ENCODE data around the gene DNM1L.

Gene DNM1L

GRCh38 chr12:32679091-32679919 is at the start of gene DNM1L:
Gene DNM1L, plus strand, starts transcription at chr12:32679301. Its CDS starts 63 bp downstream, at chr12:32679364.
- peak; percentile 91 to 99 (median 95) for DNase-seq
- intact Hi-C loops (cut with DNase I), result loop anchor here (2.0 to 10.0 kb wide), 3 partner anchors 75 to 1022 kb away; partner anchors contain the start of genes ETFBKMT and YARS2

- intact Hi-C loops (cut with DNase I), result no loop called here
- DNase-seq, result no peak
Measured at GRCh38 chr12:32641287-32641901, 37.7 kb upstream of the DNM1L start.

GRCh38 chr12:32644431-32644830 is 34.7 kb upstream of the DNM1L start:
- DNase-seq, result no peak
- intact Hi-C loops (cut with DNase I), result no loop called here

- no peak for DNase-seq
- intact Hi-C loops (cut with DNase I), result no loop called here
Measured at GRCh38 chr12:32647275-32647674, 31.8 kb upstream of the DNM1L start.

GRCh38 chr12:32650508-32650907 is 28.6 kb upstream of the DNM1L start:
- intact Hi-C loops (cut with DNase I), result no loop called here

GRCh38 chr12:32651151-32651955 is 27.7 kb upstream of the DNM1L start:
- no peak for DNase-seq
- intact Hi-C loops (cut with DNase I), result no loop called here

More at GRCh38 chr12:32650508-32650907, 28.6 kb upstream of the DNM1L start:
- no peak for DNase-seq

GRCh38 chr12:32651956-32652210 is 27.2 kb upstream of the DNM1L start:
- intact Hi-C loops (cut with DNase I), result no loop called here
- no peak for DNase-seq

- intact Hi-C loops (cut with DNase I), result no loop called here
- no peak for DNase-seq
Measured at GRCh38 chr12:32659908-32660440, 19.1 kb upstream of the DNM1L start.

- DNase-seq, result peak in 1 of 10 donors; percentile 28
- intact Hi-C loops (cut with DNase I), result no loop called here
Measured at GRCh38 chr12:32661706-32662105, 17.4 kb upstream of the DNM1L start.

GRCh38 chr12:32662665-32663064 is 16.4 kb upstream of the DNM1L start:
- intact Hi-C loops (cut with DNase I), result no loop called here
- DNase-seq, result no peak

- DNase-seq, result no peak
- intact Hi-C loops (cut with DNase I), result no loop called here
Measured at GRCh38 chr12:32666018-32666417, 13.1 kb upstream of the DNM1L start.

GRCh38 chr12:32669584-32669983 is 9.5 kb upstream of the DNM1L start:
- intact Hi-C loops (cut with DNase I), result no loop called here
- no peak for DNase-seq

- peak in 4 of 10 donors; percentile 27 to 44 (median 36) for DNase-seq
- intact Hi-C loops (cut with DNase I), result loop anchor here (1.0 to 10.0 kb wide), 3 partner anchors 217 to 707 kb away; no protein-coding TSS in a partner anchor
Measured at GRCh38 chr12:32671930-32672780, 6.9 kb upstream of the DNM1L start.

GRCh38 chr12:32679920-32680237 is 778 bp downstream of the DNM1L start:
- intact Hi-C loops (cut with DNase I), result loop anchor here (2.0 to 10.0 kb wide), 3 partner anchors 75 to 1023 kb away; partner anchors contain the start of genes ETFBKMT and YARS2
- DNase-seq, result no peak

GRCh38 chr12:32680787-32681186 is 1.7 kb downstream of the DNM1L start:
- intact Hi-C loops (cut with DNase I), result no loop called here
- DNase-seq, result no peak

GRCh38 chr12:32681272-32681671 is 2.2 kb downstream of the DNM1L start:
- no peak for DNase-seq
- intact Hi-C loops (cut with DNase I), result no loop called here

- intact Hi-C loops (cut with DNase I), result no loop called here
- no peak for DNase-seq
Measured at GRCh38 chr12:32686340-32686739, 7.2 kb downstream of the DNM1L start.

- intact Hi-C loops (cut with DNase I), result no loop called here
- DNase-seq, result no peak
Measured at GRCh38 chr12:32688786-32689185, 9.7 kb downstream of the DNM1L start.

GRCh38 chr12:32690927-32691326 is 11.8 kb downstream of the DNM1L start:
- DNase-seq, result no peak
- intact Hi-C loops (cut with DNase I), result no loop called here

- intact Hi-C loops (cut with DNase I), result no loop called here
- DNase-seq, result no peak
Measured at GRCh38 chr12:32692358-32692757, 13.3 kb downstream of the DNM1L start.

Measured in posterior cingulate gyrus (tissue), 11 donors.